Kasumi-1 (cell line): ENCODE data around the gene PCDHGA1.

Experiments
- DNase-seq, 2 experiments: peaks; one replicate each; lab custom pipeline; 2025; lab: John Stamatoyannopoulos, UW

PCDHGA1 gene

GRCh38 chr5:141534492-141535213 lies 204.3 kb downstream of the PCDHGA1 start:
- DNase-seq: no peak

GRCh38 chr5:141543053-141543452 lies 212.7 kb downstream of the PCDHGA1 start:
- DNase-seq: no peak

- no peak for DNase-seq
These were observed 217.2 kb downstream of the PCDHGA1 start for GRCh38 chr5:141547488-141547887.

DNA sequence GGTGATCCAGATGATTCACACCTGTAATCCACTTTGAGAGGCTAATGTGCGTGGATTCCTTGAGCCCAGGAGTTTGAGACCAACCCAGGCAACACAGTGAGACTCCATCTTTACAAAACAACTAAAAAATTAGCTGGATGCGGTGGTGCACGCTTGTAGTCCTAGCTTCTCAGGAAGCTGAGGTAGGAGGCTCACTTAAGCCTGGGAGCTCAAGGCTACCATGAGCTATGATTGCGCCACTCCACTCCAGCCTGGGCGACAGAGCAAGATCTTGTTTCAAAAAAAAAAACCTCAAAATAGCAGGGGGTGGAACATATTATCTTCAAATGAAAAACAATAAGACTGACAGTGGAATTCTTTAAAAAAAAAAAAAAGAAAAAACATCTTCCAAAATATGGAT lies 217.6 kb downstream of the PCDHGA1 start:
- no peak for DNase-seq

DNA sequence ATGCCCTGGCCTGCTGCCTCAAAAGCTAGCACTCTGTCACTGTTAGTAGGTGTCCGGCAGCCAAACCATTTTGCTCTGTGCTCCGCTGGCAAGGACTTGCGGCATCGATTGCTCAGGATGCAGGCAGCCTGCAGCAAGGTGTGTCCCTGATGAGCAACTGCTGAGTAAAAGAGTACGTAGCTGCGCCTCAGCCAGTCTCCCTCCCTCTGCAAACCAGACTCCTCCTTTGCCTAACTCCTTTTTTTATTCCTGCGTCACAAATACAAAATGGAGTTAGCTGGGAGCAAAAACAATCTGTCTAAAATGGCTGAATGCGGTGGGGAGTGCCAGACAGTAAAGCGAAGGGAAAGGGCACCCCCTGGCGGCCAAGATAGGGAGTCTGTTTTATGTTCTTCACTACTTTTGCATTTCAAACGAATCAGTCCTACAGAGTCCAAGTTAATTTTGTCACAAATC lies 227.4 kb downstream of the PCDHGA1 start:
- DNase-seq: peak; percentile 83 to 93

DNA sequence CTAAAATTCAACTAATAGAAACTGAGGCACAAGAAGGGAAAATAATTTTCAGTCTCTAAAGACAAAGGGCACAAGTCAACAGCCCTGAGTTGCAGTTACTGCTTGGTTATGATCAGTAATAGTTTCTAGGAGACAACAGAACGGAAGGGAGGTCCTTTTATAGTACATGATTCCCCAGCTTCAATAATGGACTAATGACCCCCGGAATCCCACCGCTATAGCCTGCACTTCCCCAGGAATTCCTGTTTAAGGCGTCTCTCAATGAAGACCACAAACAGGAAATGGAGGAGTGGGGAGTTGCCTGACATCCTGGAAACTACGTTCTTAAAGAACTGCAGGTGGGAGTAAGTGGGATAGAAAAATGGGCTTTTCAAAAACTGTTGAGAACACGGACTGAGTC lies 227.8 kb downstream of the PCDHGA1 start:
- peak in 1 of 2 experiments; percentile 45 for DNase-seq

DNA sequence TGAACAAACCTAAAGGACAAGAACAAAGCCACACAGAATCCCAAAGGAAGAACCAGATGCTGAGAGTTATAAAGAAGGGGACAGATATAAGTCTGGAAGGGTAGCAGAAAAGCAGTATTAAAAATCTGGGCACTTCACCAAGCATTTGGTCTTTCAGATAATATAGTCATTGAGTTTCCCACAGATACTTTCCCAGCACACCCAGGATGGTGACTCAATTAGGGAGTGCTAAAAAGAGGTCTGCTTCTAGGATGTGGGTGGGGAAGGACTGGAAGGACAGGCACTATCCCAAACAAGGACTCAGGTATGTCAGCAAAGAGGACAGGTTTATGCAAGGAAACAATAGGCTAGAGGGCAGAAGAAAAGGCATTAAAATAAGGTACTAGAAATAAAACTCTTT lies 229.1 kb downstream of the PCDHGA1 start:
- DNase-seq: no peak

- no peak for DNase-seq
These were observed 229.8 kb downstream of the PCDHGA1 start for GRCh38 chr5:141560151-141560550.

GRCh38 chr5:141560725-141561483 lies 230.6 kb downstream of the PCDHGA1 start:
- no peak for DNase-seq
